ENCODE data around the gene ENC1.
"Not testable (repeated sequence)": the region's sequence is repeated elsewhere in the genome, so short reads cannot be mapped to it uniquely, and the experiment has no call there.

Gene ENC1

DNA sequence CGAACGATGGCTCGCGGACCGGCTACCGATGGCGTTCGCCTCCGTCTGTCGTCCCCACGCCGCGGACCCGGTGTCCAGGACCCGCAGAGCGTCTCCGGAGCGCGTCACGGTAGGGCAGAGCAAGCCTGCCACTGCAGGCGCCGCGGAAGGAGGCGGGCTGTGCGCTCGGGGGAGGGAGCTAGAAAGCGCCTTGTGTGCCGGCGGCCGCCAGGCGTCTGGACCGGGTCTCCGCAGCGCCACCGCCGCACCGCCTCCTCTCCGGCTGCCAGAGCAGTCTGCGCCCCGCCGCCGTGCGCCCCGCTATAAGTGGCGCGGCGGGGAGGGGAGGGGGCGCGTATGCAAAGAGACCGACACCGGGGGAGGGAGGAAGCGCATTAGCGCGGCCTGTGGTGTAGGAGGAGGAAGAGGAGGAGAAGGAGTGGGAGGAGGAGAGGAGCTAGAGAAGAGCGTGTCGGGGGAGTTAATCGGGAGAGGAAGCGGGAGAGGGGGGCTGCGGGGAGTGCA, at the start of gene ENC1:
TSS of gene ENC1 (minus strand) at position 279 of the 504 bp plus-strand sequence. CDS start 4,243 bp downstream, outside the sequence.
- peak; percentile 83 for DNase-seq

- DNase-seq: no peak
Observed at GRCh38 chr5:74686962-74687751, 46.6 kb upstream of the ENC1 start.

DNA sequence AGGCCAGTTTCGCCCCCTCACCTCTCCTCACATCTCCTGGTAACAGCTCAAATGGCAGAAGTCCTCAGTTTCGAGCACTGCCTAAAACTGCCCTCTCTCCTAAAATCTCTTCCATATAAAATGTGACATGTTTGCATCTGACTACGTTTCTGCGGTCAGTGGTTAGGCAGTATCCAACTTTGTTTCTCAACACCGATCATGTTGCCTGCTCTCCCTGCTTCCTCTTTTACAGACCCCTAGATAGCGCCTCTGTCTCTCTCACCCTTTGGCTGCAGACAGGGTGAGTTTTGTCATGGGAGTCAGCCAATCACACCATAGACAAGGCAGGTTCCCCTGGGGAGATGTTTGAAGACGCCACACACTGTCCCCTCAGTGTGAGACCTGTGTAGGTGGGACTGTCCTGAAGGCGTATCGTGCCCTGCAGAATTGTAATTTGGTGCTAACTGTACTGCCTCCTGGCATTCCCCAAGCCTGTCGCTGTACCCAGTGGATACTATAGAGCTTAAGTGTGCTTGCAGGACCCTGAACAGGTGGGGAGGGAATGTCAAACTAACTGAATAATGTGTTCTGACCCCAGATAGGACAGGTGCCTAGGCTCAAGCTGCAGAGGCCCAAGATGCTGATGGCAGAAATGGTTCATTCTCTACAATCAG, 45.6 kb upstream of the ENC1 start:
- no peak for DNase-seq

DNA sequence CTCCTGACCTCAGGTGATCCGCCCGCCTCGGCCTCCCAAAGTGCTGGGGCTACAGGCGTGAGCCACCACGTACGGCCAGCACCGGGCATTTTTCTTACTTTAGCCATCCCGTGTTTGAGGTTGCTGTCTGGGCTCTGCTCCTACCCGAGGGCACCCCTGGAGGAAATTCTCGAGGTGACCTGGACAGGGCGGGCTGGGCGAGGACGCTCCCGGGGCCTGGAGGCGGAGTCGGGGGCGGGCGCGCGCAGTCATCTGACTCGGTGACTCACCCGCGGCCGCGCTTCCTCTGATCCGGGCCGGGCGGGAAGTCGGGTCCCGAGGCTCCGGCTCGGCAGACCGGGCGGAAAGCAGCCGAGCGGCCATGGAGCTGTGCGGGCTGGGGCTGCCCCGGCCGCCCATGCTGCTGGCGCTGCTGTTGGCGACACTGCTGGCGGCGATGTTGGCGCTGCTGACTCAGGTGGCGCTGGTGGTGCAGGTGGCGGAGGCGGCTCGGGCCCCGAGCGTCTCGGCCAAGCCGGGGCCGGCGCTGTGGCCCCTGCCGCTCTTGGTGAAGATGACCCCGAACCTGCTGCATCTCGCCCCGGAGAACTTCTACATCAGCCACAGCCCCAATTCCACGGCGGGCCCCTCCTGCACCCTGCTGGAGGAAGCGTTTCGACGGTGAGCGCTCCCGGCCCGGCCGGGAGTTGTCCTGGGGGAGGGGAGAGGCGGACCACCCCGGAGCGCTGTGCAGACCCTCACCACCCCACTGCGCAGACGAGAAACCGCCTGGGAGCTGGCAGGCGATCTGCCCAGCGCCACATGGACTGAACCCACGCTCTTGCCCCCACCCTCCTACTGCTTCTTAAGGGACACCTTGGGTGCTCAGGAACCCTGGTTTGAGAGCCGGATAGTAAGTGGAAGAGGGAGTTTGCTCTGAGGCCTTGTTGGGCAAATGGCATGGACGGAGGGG, 44.6 kb upstream of the ENC1 start, which contains the start of gene HEXB:
TSS of gene HEXB (plus strand) at position 334 of the 952 bp plus-strand sequence. CDS start at position 362, 28 bp downstream.
- peak; percentile 92 for DNase-seq

- DNase-seq: no peak
Observed at GRCh38 chr5:74679966-74680365, 39.4 kb upstream of the ENC1 start.

- DNase-seq: not testable (repeated sequence)
Observed at GRCh38 chr5:74679300-74679699, 38.8 kb upstream of the ENC1 start.

DNA sequence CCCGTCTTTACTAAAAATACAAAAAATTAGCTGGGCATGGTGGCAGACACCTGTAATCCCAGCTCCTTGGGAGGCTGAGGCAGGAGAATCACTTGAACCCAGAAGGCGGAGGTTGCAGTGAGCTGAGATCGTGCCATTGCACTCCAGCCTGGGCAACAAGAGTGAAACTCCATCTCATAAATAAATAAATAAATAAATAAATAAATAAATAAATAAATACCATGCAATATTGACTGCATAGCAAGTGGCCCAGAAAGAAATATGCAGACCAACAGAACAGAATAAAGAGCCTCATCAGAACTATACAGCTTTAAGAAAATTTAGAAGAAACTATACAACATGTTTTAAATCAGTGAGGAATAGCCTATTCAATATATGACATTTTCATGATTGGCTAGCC, 37.6 kb upstream of the ENC1 start:
- DNase-seq: not testable (repeated sequence)

- DNase-seq: not testable (repeated sequence)
Observed at GRCh38 chr5:74676466-74676865, 35.9 kb upstream of the ENC1 start.

DNA sequence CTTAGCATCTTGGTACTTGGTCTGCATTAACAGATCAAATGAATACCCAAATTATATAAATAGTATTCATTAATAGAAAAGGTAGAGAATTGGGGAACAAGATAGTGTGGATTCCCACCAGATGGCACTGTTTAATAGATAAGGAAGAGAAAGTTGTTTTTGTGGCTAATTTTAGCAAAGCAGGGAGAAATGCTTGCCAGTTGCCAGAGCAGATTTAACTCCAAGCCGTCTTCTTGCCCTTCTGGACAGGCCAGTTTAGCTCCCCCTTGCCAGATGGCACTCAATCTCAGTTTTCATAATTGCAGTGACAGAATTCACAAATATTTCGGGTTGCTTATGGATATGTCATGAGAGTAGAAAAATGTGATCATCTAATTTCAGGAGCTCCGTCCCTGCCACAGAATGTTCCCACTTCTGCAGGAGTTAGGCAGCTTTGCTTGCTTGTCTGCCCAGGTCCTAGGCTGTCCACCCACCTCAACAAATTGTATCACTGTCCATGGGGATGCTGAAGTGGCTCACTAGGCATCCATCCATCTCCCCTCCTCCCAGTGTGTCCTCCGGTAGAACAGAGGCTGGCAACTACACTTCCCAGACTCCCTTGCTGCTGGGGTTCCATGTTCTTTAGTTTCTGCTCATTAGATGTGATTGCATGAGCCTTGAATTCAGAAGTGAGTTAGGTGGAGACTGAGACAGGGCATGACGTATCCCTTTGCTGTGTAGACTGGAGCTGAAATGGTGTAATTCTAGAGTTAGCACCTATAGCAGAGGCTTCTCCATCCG, 32.7 kb upstream of the ENC1 start:
- no peak for DNase-seq

DNA sequence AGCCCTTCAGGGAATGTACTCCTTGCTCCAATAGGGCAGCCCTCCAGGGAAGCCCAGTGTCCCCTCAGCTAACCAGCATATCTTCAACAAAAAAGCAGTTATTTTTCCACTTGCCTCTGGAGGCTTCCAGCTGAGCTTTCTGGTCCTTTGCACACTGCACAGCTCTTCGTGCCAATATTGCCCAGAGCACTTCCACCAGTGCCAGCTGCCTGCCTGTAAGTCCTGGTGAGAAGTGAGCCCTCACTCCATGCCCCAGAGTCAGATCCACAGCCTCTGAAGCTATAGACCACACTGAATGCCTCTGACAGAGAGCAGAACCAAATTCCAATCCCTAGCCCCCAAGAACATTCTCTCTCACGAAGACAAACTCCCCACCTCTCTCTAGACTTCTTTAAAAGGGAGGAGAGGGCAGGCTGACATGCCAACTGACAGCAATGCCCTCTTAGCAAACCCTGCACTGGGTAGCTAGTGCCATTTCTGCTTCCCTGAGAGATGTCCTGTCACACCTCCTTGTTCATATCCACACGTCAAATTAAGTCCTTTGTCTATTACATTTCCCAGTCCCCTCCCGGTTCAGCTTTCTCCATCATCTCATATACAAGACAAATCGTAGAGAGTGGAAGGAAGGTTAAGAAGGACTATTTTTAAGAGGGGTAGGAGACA, 31.8 kb upstream of the ENC1 start:
- no peak for DNase-seq

- DNase-seq: no peak
Observed at GRCh38 chr5:74670396-74671038, 30.0 kb upstream of the ENC1 start.

GRCh38 chr5:74669821-74670220, 29.3 kb upstream of the ENC1 start:
- no peak for DNase-seq

- no peak for DNase-seq
Observed at GRCh38 chr5:74667396-74667795, 26.9 kb upstream of the ENC1 start.

DNA sequence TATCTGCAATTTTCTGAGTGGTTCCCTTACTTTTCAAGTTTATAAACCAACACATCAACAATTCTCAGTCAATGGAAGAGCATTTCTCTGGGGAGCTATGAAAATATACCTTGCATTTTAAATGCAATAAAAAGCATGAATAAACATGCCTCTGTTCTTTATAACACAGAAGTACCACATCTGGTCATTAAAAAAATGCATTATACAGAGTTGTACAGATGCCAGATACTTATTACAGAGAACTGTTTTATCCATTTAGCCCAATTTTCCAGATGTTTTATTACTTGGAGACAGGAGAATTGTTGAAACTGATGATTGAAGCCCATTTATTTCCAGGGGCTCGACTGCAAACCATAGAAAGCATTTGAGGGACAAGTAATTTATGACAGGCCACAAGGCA, 25.3 kb upstream of the ENC1 start:
- no peak for DNase-seq

- no peak for DNase-seq
Observed at GRCh38 chr5:74665273-74665672, 24.7 kb upstream of the ENC1 start.

DNA sequence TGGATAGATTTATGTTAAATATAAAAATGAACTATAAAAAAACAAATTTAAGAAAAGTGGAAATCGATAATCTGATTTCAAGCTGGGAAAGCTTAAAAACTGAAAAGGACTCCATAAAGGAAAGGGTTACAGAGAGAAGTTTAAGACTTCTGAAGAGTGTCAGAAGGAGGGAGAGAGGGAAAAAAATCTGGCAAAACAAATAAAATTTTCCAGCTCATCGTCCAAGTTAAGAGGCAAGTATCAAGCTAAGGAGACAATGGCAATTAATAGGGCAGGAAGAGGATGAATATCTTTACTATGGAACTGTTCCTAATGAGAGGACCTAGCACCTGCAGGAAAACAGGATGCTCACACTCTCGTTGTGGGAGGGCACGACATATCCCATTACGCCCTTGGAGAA, 24.0 kb upstream of the ENC1 start:
- DNase-seq: no peak

GRCh38 chr5:74660873-74661272, 20.3 kb upstream of the ENC1 start:
- no peak for DNase-seq

DNA sequence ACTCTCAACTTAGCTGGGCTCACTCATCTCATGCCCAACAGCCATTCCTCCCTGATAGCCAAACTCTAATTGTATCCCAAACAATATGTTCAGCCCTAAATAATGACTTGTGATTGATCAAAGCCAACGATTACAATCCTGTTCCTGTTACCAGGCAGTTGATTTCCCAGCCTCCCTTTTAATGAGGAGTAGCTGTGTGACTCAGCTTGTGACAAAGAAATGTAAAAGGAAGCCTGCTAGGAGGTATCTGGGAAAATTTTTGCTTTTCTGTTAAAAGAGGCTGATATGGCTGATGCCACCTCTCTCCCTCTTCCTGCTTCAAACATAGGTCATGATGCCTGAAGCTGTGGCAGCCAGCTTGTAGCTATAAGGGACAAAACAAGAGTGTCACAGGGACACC, 19.6 kb upstream of the ENC1 start:
- DNase-seq: no peak

DNA sequence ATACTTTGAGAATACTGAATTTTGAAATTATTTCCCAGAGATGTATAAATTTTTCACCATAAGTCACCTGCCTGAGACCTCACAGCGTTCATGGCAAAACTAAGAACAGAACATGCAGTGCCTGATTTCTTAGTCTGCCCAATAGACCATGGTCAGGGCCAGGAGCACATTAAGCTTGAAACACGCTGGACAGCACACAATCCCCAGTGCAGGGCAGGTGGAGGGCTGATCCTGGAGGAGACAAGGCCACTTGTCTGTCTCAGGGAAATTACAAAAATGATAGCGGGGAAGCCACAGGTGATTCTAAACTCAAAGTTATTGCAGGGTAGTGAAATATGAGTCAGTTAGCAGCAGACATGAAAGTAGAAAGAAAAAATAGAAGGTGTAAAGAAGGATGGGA, 18.6 kb upstream of the ENC1 start:
- DNase-seq: no peak

- no peak for DNase-seq
Observed at GRCh38 chr5:74657165-74657564, 16.6 kb upstream of the ENC1 start.

GRCh38 chr5:74655716-74656115, 15.2 kb upstream of the ENC1 start:
- DNase-seq: no peak

Data from activated CD8-positive, alpha-beta memory T cell treated with anti-CD3 and anti-CD28 coated beads, Interleukin-2, amount 50 U/mL, for 48 hours (primary cell).